ENCODE measurements around the gene TNPO3.

The TNPO3 gene

DNA sequence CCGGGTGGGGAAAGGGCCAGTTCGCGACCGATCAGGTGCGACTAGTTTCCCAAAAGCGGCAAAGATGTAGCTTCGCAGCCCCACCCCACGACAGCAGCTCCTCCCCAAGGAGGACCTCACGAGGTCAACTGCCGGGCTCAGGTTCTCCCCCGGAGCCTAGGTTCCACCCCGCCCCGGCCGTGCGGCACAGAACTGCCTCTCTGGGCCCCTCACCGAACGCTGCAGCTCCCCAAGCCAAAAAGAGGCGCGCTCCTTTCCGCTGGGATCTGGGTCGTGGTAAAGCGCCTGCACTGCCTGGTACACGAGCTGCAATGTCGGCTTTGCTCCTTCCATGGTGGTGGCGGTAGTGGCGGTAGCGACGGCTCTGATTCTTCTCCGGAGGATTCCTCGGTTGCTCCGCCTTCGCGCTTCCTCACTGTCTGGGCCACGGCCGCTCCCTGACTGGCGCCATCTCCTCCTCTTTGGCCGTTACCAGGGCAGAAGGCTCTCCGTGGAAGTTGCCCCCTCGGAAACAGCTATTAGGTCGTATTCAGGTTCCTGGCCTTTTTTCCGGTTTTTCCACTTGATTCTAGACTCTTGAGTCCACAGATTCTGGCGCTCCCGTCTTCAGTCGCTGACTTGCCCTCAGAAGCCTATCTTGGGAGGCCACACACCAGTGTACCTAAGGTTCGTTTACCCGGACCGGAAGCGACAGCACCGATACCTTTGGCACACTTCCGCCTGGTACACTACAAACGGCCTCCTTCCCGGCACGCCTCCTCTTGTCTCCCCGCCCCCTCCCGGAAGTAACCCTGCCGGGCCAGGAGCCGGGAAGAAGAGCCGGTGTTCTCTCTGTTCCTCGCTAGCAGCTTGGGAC is at the start of gene TNPO3:
Gene TNPO3 (minus strand): TSS at position 674 of the 856 bp plus-strand sequence. CDS start 341 bp downstream, at position 333.
- peak; percentile 84 for DNase-seq

GRCh38 chr7:129103561-129104324 is 48.8 kb upstream of the TNPO3 start:
- DNase-seq = no peak

- DNase-seq = no peak
Observed at GRCh38 chr7:129101746-129102145, 46.8 kb upstream of the TNPO3 start.

DNA sequence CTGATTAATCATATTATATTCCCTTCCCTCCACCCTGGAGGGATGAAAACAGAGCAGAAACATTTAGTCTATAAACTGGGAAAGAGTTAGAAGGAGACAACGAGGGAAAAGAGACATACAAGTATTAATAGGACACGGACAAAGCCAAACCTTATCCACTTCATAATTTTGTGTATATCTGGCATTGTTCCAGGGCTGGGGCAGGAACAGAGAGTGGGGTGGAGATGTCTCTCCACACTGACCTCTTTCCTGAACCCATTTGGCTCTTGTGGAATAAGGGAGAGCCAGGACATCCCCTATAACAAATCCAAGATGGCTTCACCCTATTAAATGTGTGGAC is 45.9 kb upstream of the TNPO3 start:
- no peak for DNase-seq

GRCh38 chr7:129098409-129099084 is 43.6 kb upstream of the TNPO3 start:
- no peak for DNase-seq

- peak; percentile 4 for DNase-seq
Observed at GRCh38 chr7:129095258-129095657, 40.3 kb upstream of the TNPO3 start.

- no peak for DNase-seq
Observed at GRCh38 chr7:129094501-129094900, 39.6 kb upstream of the TNPO3 start.

- no peak for DNase-seq
Observed at GRCh38 chr7:129093867-129094456, 39.1 kb upstream of the TNPO3 start.

DNA sequence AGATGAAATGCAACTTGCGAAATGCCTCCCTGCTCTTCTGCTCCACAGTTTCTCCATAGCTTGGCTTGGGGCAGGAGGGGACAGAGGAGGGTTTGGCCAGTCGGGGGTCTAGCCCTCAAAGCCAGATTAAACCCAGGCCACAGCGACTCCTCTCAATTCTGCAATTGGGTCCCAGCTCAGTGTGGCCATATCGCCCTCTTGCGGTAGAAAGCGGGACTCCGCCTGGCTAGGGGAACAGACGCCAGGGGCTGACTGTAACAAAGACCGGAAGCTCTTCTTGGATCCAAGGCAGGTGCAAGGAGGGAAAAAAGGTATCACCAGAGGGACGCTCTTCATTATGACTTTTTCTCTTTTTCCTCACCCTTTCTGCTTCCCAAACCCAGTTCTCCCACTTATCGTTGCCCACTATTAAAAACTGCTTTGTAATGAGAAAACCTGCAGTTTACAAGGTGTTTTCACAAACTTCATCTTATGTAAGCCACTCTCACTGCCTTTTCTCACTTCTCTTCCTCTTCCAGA is 36.6 kb upstream of the TNPO3 start:
- peak; percentile 74 for DNase-seq

DNA sequence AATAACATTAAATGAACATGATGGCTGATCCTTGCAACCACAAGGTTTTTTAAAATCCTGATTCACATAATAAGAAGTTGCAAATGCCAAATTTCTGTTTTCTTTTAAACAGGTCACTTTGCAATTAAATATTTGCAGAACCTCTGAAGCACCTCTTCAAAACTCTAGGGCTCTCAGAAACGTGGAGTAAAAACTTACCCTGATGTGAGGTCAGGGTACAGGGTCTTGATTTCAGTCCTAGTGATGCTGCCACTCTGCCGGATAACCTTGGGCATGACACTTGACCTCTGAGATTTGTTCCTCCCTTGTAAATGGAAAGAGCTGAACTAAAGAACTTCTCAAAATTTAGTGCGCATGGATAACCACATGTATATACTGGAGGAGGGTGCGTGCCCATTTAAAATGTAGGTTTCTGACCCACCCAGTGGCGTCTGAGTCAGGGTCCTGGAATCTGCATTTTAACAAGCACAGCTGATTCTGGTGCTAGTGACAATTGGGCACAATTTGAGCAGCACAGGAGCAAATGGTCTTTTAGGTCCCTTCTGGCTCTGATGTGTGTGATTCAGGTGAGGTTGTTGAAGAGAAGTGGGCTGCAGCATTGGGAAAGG is 35.5 kb upstream of the TNPO3 start:
- no peak for DNase-seq

GRCh38 chr7:129089521-129090212 is 34.8 kb upstream of the TNPO3 start:
- DNase-seq = no peak

GRCh38 chr7:129084801-129085551 is 30.1 kb upstream of the TNPO3 start:
- no peak for DNase-seq

GRCh38 chr7:129083525-129083924 is 28.6 kb upstream of the TNPO3 start:
- no peak for DNase-seq

- DNase-seq = no peak
Observed at GRCh38 chr7:129078455-129078854, 23.5 kb upstream of the TNPO3 start.

DNA sequence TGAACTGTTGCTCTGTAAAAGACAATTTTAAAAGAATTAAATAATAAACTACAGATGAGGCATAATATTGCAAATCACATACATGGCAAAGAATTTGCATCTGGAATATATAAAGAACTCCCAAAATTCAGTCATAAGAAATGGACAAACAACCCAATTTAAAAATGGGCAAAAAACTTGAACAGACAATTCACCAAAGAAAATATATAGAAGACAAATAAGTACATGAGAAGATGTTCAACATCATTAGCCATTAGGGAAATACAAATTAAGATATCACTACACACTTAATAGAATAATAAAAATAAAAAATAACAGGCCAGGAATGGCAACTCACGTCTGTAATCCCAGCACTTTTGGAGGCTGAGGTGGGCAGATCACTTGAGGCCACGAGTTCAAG is 22.0 kb upstream of the TNPO3 start:
- DNase-seq = no peak

- DNase-seq = no peak
Observed at GRCh38 chr7:129074994-129075393, 20.1 kb upstream of the TNPO3 start.

- DNase-seq = no peak
Observed at GRCh38 chr7:129074361-129074871, 19.5 kb upstream of the TNPO3 start.

GRCh38 chr7:129073738-129074137 is 18.8 kb upstream of the TNPO3 start:
- no peak for DNase-seq

DNA sequence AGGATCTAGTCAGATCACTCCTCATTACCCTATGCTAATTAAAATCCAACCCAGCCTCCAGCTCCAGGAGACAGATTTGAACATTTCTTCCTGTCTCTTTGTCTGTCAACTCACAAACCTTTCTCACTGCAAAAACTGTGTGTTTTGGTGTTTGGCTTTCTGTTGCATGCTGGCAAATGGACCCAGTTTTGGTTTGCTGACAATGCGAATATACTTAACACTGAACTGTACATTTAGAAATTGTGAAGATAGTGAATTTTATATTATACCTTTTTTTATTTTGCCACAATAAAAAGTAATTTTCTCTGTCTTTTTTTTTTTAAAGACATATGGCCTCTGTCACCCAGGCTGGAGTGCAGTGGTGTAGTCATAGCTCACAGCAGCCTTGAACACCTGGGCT is 18.3 kb upstream of the TNPO3 start:
- no peak for DNase-seq

- DNase-seq = no peak
Observed at GRCh38 chr7:129072479-129073011, 17.6 kb upstream of the TNPO3 start.

- no peak for DNase-seq
Observed at GRCh38 chr7:129069021-129069420, 14.1 kb upstream of the TNPO3 start.

All from activated effector memory CD4-positive, alpha-beta T cell treated with Interleukin-2 at 50 U/mL for 16 hours (primary cell).